SK-N-SH (cell line): Measurements from ENCODE around the gene GSE1. TPM values are rescaled to one million over a fixed set of nuclear protein-coding genes. Genes with fewer than 3 reads are reported as not detected.

Experiments used
- CTCF ChIA-PET: fragments of 300-600, 350-600 bp; formaldehyde crosslinking; extraction: SDS; loops from one replicate; lab custom pipeline; 2021; lab: Yijun Ruan, JAX
- POLR2A ChIA-PET: fragments of 350-600 bp; sonication (Branson Sonifier 250); formaldehyde crosslinking; extraction: SDS; loops from one replicate; lab custom pipeline; 2020; ENCODE audit warnings: antibody characterized with exemption, inconsistent platforms; lab: Yijun Ruan, JAX
- DNase-seq: peaks from one replicate; pipeline ENCODE4 v3.0.0; 2012
- H2AFZ ChIP-seq: fragments of 200-600 bp; sonication (generic); 2 replicates; pipeline ENCODE4 v1.8.1; 2016; ENCODE audit warnings: antibody characterized with exemption, mild to moderate bottlenecking, low read depth
- H3F3A ChIP-seq: fragments of 200-600 bp; sonication (generic); replicated peaks from 2 replicates; pipeline ENCODE3; 2016; ENCODE audit warnings: antibody characterized with exemption, mild to moderate bottlenecking; ENCODE audit not compliant: insufficient read depth
- H3K27ac ChIP-seq, 2 experiments: fragments of 200-500 bp in 1 of 2; fragments of 200-600 bp in 1 of 2; sonication (Bioruptor generic) in 1 of 2; sonication (generic), shearing (Covaris generic) in 1 of 2; 2 replicates each; pipeline versions ENCODE4 v1.5.1 to v1.6.1; 2014 to 2016; ENCODE audit warnings: low read depth in 2 of 2, inconsistent platforms in 1 of 2, low read length in 1 of 2, mild to moderate bottlenecking in 1 of 2, mixed read lengths in 1 of 2
- H3K27me3 ChIP-seq: fragments of 200-600 bp; sonication (generic), shearing (Covaris generic); 2 replicates; pipeline ENCODE4 v1.6.1; 2016; ENCODE audit warnings: mixed run types; ENCODE audit not compliant: insufficient read depth
- H3K36me3 ChIP-seq, 2 experiments: fragments of 200-500 bp in 1 of 2; fragments of 200-600 bp in 1 of 2; sonication (Bioruptor generic) in 1 of 2; sonication (generic) in 1 of 2; replicated peaks in 1 of 2; 2 replicates each; pipeline versions ENCODE3 to v1.5.1; 2014 to 2016; ENCODE audit warnings: low read length in 1 of 2, mild to moderate bottlenecking in 1 of 2; ENCODE audit not compliant: insufficient read depth in 2 of 2, control insufficient read depth in 1 of 2
- H3K4me1 ChIP-seq, 2 experiments: fragments of 200-500 bp in 1 of 2; fragments of 200-600 bp in 1 of 2; sonication (Bioruptor generic) in 1 of 2; sonication (generic), shearing (Covaris generic) in 1 of 2; 2 replicates each; pipeline versions ENCODE4 v1.5.1 to v1.6.1; 2014 to 2016; ENCODE audit warnings: low read depth in 1 of 2, low read length in 1 of 2, mixed run types in 1 of 2; ENCODE audit not compliant: insufficient read depth in 2 of 2, control insufficient read depth in 1 of 2
- H3K4me2 ChIP-seq: fragments of 200-600 bp; sonication (generic), shearing (Covaris generic); 2 replicates; pipeline ENCODE4 v1.6.1; 2017; ENCODE audit warnings: mixed run types
- H3K4me3 ChIP-seq, 2 experiments: fragments of 200-500 bp in 1 of 2; fragments of 200-600 bp in 1 of 2; sonication (Bioruptor generic) in 1 of 2; sonication (generic), shearing (Covaris generic) in 1 of 2; 2 replicates each; pipeline versions ENCODE4 v1.5.1 to v1.8.1; 2014 to 2016; ENCODE audit warnings: low read depth in 2 of 2, inconsistent platforms in 1 of 2, low read length in 1 of 2, mild to moderate bottlenecking in 1 of 2, mixed read lengths in 1 of 2, moderate library complexity in 1 of 2
- H3K79me2 ChIP-seq: fragments of 200-600 bp; sonication (generic); 2 replicates; pipeline ENCODE4 v1.8.1; 2017; ENCODE audit warnings: mild to moderate bottlenecking; ENCODE audit not compliant: insufficient read depth
- H3K9ac ChIP-seq: fragments of 200-600 bp; sonication (generic); 2 replicates; pipeline ENCODE4 v1.6.1; 2017; ENCODE audit warnings: mixed run types
- H3K9me2 ChIP-seq: fragments of 200-600 bp; sonication (generic); 2 replicates; pipeline ENCODE4 v1.6.1; 2017; ENCODE audit warnings: mixed run types
- H3K9me3 ChIP-seq: fragments of 200-600 bp; sonication (generic); 2 replicates; pipeline ENCODE4 v1.6.1; 2017; ENCODE audit warnings: mixed run types, mild to moderate bottlenecking, moderate library complexity
- H4K20me1 ChIP-seq: fragments of 200-600 bp; sonication (generic); 2 replicates; pipeline ENCODE4 v1.6.1; 2017; ENCODE audit warnings: mild to moderate bottlenecking, mixed run types; ENCODE audit not compliant: insufficient read depth
- CHD2 ChIP-seq: fragments of 150-350 bp; IDR thresholded peaks from 2 replicates; pipeline ENCODE4 v1.6.1; 2018; ENCODE audit warnings: low read length; ENCODE audit not compliant: partially characterized antibody
- CTCF ChIP-seq: fragments of 200-600 bp; sonication (generic); IDR thresholded peaks from 2 replicates; pipeline ENCODE4 v1.6.1; 2017; ENCODE audit warnings: antibody characterized with exemption, mild to moderate bottlenecking, moderate library complexity
- ELF1 ChIP-seq: IDR thresholded peaks from 2 replicates; pipeline ENCODE4 v1.4.0; 2012
- EP300 ChIP-seq, 2 experiments: IDR thresholded peaks; 2 replicates each; pipeline versions ENCODE4 v1.4.0 to v1.6.1; 2012; ENCODE audit warnings: borderline replicate concordance in 1 of 2, low read depth in 1 of 2, low read length in 1 of 2
- FOSL2 ChIP-seq: IDR thresholded peaks from 2 replicates; pipeline ENCODE4 v1.4.0; 2012; ENCODE audit warnings: low read depth, mild to moderate bottlenecking, moderate library complexity, borderline replicate concordance
- FOXJ3 ChIP-seq: sonication (generic); formaldehyde crosslinking; IDR thresholded peaks from 2 replicates; pipeline ENCODE4 v1.5.1; 2020; ENCODE audit warnings: mild to moderate bottlenecking, missing genetic modification reagents
- GABPA ChIP-seq: IDR thresholded peaks from 2 replicates; pipeline ENCODE4 v1.4.0; 2012; ENCODE audit warnings: low read depth, mild to moderate bottlenecking
- GATA2 ChIP-seq: sonication (generic); formaldehyde crosslinking; IDR thresholded peaks from 2 replicates; pipeline ENCODE4 v1.5.0; 2020; ENCODE audit warnings: mild to moderate bottlenecking, missing genetic modification reagents
- IRF3 ChIP-seq: fragments of 150-350 bp; IDR thresholded peaks from 2 replicates; pipeline ENCODE4 v1.6.1; 2016; ENCODE audit warnings: mild to moderate bottlenecking, low read depth, low read length
- JUND ChIP-seq: IDR thresholded peaks from 2 replicates; pipeline ENCODE4 v1.4.0; 2012
- MAX ChIP-seq: IDR thresholded peaks from 2 replicates; pipeline ENCODE4 v1.4.0; 2012; ENCODE audit warnings: low read depth
- MXI1 ChIP-seq: IDR thresholded peaks from 2 replicates; pipeline ENCODE4 v1.6.1; 2012; ENCODE audit warnings: mild to moderate bottlenecking, low read depth, low read length, improper control_type of control experiment
- NFIC ChIP-seq: IDR thresholded peaks from 2 replicates; pipeline ENCODE4 v1.4.0; 2012; ENCODE audit warnings: borderline replicate concordance
- NRF1 ChIP-seq: IDR thresholded peaks from 2 replicates; pipeline ENCODE4 v1.6.1; 2012; ENCODE audit warnings: low read depth, mild to moderate bottlenecking, low read length
- PBX3 ChIP-seq: IDR thresholded peaks from 2 replicates; pipeline ENCODE4; 2012
- POLR2AphosphoS5 ChIP-seq: IDR thresholded peaks from 2 replicates; pipeline ENCODE4 v1.6.1; 2012; ENCODE audit warnings: low read depth, low read length
- RCOR1 ChIP-seq: fragments of 150-350 bp; IDR thresholded peaks from 2 replicates; pipeline ENCODE4 v1.6.1; 2017; ENCODE audit warnings: antibody characterized with exemption, low read length
- REST ChIP-seq: IDR thresholded peaks from 2 replicates; pipeline ENCODE4 v1.6.1; 2012; ENCODE audit warnings: mild to moderate bottlenecking, low read depth, low read length, moderate library complexity
- SMC3 ChIP-seq: IDR thresholded peaks from 2 replicates; pipeline ENCODE4 v1.6.1; 2012; ENCODE audit warnings: low read depth, low read length, improper control_type of control experiment
- TAF1 ChIP-seq: IDR thresholded peaks from 2 replicates; pipeline ENCODE4 v1.6.1; 2012; ENCODE audit warnings: low read depth, mild to moderate bottlenecking, low read length, moderate library complexity, borderline replicate concordance
- TCF12 ChIP-seq: IDR thresholded peaks from 2 replicates; pipeline ENCODE4 v1.4.0; 2012
- TEAD4 ChIP-seq: IDR thresholded peaks from 2 replicates; pipeline ENCODE4 v1.4.0; 2012; ENCODE audit warnings: mild to moderate bottlenecking, borderline replicate concordance; ENCODE audit not compliant: insufficient read depth
- USF1 ChIP-seq: IDR thresholded peaks from 2 replicates; pipeline ENCODE4 v1.4.0; 2012; ENCODE audit warnings: low read depth, borderline replicate concordance
- YY1 ChIP-seq: IDR thresholded peaks from 2 replicates; pipeline ENCODE4 v1.4.0; 2012; ENCODE audit warnings: low read depth, mild to moderate bottlenecking
- WGBS: methylation state at CpG from one replicate; pipeline ENCODE4 v1.1.6; 2017; ENCODE audit warnings: low lambda C conversion rate; 5-methylcytosine and 5-hydroxymethylcytosine counted together
- polyA plus RNA-seq, 3 experiments: library from polyadenylated mRNA; depleted of rRNA; stranded (reverse); fragments of >200 nt; gene quantifications; 2 replicates each; pipeline ENCODE4 v1.2.3, GENCODE V29; 2012

GSE1 gene
- polyA plus RNA-seq, 1 of the 3 experiments (the other 2 are of a cell fraction) = 26.5 TPM

GRCh38 chr16:85652431-85653221, 39.5 kb downstream of the GSE1 start:
- H4K20me1 ChIP-seq = peaks cover 62% of the 10 kb centered on the region
- TF ChIP-seq TEAD4 (no peak), GABPA (no peak), USF1 (no peak), TCF12 (no peak), MAX (peak; percentile 44), MXI1 (peak; percentile 59), ELF1 (no peak), CHD2 (no peak), SMC3 (no peak), PBX3 (0 out of 2 replicates have a peak, but pooled peaks have one; percentile 4), TAF1 (no peak), CTCF (no peak), GATA2 (CRISPR knock-in tag) (no peak), FOSL2 (no peak), NFIC (peak; percentile 42), IRF3 (no peak), NRF1 (0 out of 2 replicates have a peak, but pooled peaks have one; percentile 41), REST (no peak), JUND (no peak), EP300 (IDR thresholded peaks at IDR 0.05; ENCODE audit: borderline replicate concordance in 1 of 2, low read depth in 1 of 2, low read length in 1 of 2) (no peak), YY1 (no peak), POLR2AphosphoS5 (no peak), RCOR1 (no peak), FOXJ3 (no peak)
- TF ChIP-seq, all 33 proteins: peak for 5
- Histone ChIP-seq H3K9ac (no peak overlapping the region), H3K4me3 (no peak overlapping the region), H2AFZ (no peak overlapping the region), H3K36me3 (peaks cover 7 to 61% of the 10 kb centered on the region in 2 experiments), H3K9me2 (no peaks in the 10 kb centered on the region), H3K4me2 (peak overlapping the region; percentile 2; the same call in 1 of the 2 replicates), H3F3A (peaks cover 17% of the 10 kb centered on the region), H3K4me1 (peaks cover 17 to 67% of the 10 kb centered on the region in 2 experiments), H3K27ac (peak overlapping the region; percentile 63 to 99), H3K79me2 (peaks cover 3% of the 10 kb centered on the region; the same call in 1 of the 2 replicates), H3K9me3 (no peaks in the 10 kb centered on the region), H3K27me3 (no peaks in the 10 kb centered on the region)
- POLR2A ChIA-PET = no interaction called here
- DNase-seq = peak; percentile 83
- WGBS = 36% methylated on average over 5 of the region's 35 CpGs
- CTCF ChIA-PET = interaction anchor here (1.2 to 7.4 kb wide), 2 partner anchors 37 to 65 kb away, joined by 4 to 49 read pairs; no protein-coding TSS in a partner anchor
